ENCODE measurements around the gene MOB2.

GRCh38 chr11:1503708-1504104, 17.1 kb upstream of the MOB2 start:
- TF ChIP-seq DNMT1 (CRISPR knock-in tag; IDR thresholded peaks at IDR 0.05) = no peak
- TF ChIP-seq CEBPB (IDR thresholded peaks at IDR 0.05; ENCODE audit: borderline replicate concordance, low read depth, low read length) = no peak
- no peak for TF ChIP-seq POLR2A (IDR thresholded peaks at IDR 0.05; ENCODE audit: insufficient read depth in 1 of 2, low read depth in 2 of 2, low read length in 2 of 2)
- TF ChIP-seq TP53 (CRISPR knock-in tag; conservative IDR thresholded peaks at IDR 0.05) = no peak
- no peak for TF ChIP-seq ZNF513 (CRISPR knock-in tag; conservative IDR thresholded peaks at IDR 0.05)
- no peak for TF ChIP-seq FOXM1 (CRISPR knock-in tag; IDR thresholded peaks at IDR 0.05)
